NCI-H128 (cell line): Measurements from ENCODE around the gene C17orf78.
"Not testable (repeated sequence)": the region's sequence is repeated elsewhere in the genome, so short reads cannot be mapped to it uniquely, and the experiment has no call there.

ENCODE experiments used
- DNase-seq: peaks from one replicate; lab custom pipeline; 2025; ENCODE audit not compliant: unreplicated experiment; lab: John Stamatoyannopoulos, UW

Gene C17orf78

GRCh38 chr17:37385474-37385990 is 9.7 kb downstream of the C17orf78 start:
- no peak for DNase-seq

DNA sequence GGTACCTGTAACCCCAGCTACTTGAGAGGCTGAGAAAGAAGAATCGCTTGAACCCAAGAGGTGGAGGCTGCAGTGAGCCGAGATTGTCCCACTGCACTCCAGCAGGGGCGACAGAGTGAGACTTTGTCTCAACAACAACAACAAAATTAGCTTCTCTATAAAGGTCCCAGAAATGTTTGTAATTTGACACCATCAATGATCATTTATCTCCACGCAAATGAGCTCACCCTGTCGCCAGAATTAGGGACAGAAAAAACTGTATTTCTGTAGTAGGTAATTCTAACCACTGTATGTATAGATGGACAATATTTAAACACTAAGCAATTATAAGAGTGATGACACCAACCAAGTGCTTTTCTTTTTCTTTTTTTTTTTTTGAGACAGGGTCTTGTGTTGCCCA is 10.7 kb downstream of the C17orf78 start:
- DNase-seq: no peak

- DNase-seq: no peak
Measured at GRCh38 chr17:37388266-37388665, 12.5 kb downstream of the C17orf78 start.

DNA sequence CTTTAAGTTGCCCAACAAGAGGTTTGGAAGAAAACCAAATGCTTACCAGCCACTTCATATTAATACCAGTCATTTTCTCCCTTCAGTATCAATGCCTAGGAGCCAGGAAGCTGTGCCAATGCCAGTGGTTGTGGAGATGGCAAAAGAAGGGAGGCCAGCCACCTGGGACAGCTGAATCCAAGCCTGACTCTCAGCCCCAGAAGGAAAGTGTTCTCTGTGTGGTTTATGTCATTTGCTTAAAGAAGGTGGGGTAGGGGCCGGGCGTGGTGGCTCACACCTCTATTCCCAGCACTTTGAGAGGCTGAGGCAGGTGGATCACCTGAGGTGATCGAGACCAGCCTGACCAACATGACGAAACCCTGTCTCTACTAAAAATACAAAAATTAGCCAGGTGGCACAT is 13.4 kb downstream of the C17orf78 start:
- no peak for DNase-seq

- no peak for DNase-seq
Measured at GRCh38 chr17:37391146-37391545, 15.4 kb downstream of the C17orf78 start.

- no peak for DNase-seq
Measured at GRCh38 chr17:37392024-37392590, 16.3 kb downstream of the C17orf78 start.

DNA sequence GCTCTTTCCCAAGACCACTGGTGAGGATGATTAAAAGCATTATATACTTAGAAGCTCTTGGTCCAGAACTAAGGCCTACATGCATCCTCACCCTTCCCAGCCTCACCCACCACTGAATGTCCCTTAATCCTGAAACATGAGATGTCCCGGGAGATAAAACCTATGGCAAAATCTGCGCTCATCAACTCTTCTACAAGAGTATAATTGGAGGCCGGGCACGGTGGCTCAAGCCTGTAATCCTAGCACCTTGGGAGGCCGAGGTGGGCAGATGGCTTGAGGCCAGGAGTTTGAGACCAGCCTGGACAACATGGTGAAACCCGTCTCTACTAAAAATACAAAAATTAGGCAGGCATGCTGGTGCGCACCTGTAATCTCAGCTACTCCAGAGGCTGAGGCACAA is 17.6 kb downstream of the C17orf78 start:
- no peak for DNase-seq

- DNase-seq: no peak
Measured at GRCh38 chr17:37399265-37399803, 23.5 kb downstream of the C17orf78 start.

GRCh38 chr17:37400505-37400904 is 24.7 kb downstream of the C17orf78 start:
- no peak for DNase-seq

DNA sequence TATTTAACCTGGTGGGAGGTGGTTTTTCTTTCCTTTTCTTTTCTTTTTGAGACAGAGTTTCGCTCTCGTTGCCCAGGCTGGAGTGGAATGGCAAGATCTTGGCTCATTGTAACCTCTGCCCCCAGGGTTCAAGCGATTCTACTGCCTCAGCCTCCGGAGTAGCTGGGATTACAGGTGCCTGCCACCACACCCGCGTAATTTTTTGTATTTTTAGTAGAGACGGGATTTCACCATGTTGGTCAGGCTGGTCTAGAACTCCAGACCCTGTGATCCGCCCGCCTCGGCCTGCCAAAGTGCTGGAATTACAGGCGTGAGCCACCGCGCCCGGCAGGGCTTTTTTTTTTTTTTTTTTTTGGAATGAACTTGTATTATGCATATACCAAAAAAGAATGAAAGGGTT is 29.7 kb downstream of the C17orf78 start:
- DNase-seq: not testable (repeated sequence)

DNA sequence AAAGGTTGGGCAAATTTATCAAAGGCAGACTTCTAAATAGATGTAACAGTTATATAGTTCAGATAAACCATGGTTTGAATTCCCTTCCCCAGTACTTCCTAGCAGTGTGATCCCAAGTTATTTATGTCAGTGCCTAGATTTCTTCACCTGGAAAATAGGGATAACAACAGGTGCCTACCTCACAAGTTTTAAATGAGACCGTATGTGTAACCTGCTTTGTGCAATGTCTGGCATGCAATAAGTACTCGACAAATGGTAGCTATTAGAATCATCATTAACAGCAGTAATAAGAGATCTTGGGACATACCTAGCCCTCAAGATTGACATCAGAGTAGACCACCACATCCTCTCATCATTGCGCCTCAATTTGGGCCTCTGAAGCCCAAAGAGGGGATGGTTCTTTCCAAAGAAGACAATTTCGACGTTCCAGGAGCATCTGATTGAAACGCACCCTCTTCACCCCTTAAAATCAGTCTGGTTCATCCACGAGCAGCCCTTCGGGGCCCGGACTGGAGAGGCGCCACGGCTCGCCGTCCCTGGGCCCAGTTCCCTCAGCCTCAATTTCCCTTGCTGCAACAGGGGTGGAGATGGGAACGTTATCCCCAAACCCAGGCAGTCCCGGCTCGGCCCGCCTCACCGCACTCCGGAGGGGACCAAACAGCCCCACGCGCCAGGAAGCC is 30.3 kb downstream of the C17orf78 start:
- no peak for DNase-seq

DNA sequence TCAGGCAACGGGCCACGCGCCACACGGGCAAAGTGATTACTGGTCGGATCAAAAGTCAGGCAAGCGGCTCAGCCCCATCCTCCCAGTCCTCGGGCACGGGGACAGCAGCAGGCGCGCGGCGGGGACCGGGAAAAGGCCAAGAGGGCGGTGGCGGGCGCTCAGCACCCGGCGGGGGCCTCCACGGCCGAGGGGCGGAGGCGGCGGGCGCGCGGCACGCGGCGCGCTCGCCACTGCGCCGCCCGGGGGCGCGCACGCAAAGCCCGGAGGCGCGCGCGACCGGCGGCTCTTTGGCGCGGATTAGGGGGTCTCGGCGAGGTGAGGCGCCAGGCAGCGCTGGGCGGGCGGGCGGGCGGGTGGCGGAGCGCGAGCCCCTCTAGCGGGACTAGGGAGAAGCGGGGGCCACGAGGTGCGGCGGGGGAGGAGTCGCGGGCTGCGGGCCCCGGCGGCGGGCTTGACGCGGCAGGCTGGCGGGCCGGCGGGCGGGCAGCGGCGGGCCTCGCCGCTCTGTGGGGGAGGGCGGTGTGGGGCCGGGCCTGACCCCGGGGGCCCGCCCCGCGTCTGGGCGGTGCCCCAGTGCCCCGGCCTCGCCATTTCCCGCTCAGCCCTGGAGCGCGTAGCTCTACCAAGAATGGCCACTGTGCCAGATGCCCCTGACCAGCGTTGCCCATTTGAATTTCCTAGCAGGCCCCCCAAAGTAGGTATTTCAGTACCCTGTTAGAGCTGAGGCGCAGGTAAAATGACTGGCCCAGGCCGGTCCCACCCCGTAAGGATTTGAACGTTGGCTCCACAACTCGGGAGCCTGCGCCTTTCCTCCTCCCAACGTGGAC is 31.1 kb downstream of the C17orf78 start, which contains the start of the genes ACACA and TADA2A:
Gene ACACA (minus strand): TSS at position 202 of the 827 bp plus-strand sequence. CDS start 537 bp downstream, outside the sequence.
Gene TADA2A (plus strand): TSS at position 252 of the 827 bp plus-strand sequence. CDS start 4,480 bp downstream, outside the sequence.
- DNase-seq: peak; percentile 30

- not testable (repeated sequence) for DNase-seq
Measured at GRCh38 chr17:37408145-37408479, 32.3 kb downstream of the C17orf78 start.

DNA sequence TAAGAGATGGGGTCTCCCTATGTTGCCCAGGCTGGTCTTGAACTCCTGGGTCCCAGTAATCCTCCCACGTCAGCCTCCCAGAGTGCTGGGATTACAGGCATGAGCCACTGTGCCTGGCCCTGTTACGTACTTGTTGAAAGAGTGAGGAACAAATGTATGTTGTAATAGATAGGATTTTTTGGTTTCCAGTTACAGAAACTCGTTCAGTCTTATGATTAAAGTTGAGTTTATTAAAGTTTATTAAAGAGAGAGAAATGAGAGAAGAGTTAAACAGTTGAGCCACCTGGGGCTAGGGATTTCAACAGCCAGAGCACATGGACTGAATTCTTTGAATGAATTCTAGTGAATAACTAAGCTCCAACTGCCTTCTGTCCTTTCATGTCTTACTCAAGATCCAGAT is 34.6 kb downstream of the C17orf78 start:
- no peak for DNase-seq

DNA sequence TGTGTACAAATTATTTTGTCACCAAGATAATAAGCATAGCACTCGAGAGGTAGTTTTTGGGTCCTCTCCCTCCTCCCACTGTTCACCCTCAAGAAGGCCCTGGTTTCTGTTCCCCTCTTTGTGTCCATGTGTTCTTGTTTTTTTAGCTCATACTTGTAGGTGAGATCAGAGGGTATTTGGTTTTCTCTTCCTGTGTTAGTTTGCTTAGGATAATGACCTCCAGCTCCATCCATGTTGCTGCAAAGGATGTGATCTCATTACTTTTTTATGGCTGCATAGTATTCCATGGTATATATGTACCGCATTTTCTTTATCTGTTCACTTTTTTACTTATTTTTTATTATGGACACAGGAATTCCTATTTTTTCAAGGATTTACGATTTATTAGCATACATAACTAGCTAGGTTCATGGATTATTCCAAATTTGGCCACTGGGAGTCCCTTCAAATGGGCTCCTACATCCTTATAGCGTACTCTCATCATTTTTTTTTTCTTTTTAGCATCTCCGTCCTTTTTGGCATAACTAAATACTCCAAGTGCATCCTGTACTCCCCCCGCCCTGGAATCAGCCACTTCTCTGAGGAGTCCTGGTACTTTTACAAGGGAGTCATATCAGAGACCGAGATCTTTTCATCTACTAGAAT is 38.2 kb downstream of the C17orf78 start:
- DNase-seq: no peak

DNA sequence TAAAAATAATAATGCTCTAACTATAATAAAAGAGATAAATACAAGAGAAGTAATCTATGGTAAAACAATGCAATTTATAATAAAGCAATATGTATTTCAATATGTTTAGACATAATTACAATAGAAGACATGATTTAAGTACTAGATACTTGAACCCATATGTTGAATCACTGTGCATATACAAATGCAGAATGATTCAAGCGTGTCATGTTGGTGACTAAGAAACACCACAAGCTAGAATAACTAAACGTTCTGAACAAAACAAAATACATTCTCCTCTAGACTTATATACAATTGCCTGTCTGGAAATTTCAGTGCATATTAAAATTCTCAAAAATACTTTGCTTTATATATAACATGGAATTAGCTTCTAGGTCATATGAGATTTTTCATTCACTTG is 42.1 kb downstream of the C17orf78 start:
- DNase-seq: no peak

DNA sequence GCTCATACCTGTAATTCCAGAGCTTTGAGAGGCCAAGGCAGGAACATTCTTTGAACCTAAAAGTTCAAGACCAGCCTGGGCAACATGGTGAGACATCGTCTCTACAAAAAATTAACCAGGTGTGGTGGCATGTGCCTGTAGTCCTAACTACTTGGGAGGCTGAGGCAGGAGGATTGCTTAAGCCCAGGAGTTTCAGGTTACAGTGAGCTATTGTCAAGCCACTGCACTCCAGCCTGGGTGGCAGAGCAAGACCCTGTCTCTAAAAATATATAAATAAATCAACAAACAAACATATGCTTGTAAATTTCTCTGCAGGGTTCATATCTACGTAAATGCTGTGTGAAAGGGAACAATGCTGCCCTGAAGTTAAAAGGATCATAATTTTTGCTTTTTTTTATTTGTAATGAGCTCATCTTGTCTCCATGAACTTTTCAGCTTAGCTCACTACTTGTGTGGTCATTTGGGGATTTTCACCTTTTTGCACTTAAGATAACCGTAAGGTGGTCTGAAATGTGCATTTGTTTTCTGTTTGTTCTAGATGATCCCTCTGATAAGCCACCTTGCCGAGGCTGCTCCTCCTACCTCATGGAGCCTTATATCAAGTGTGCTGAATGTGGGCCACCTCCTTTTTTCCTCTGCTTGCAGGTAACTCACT is 47.3 kb downstream of the C17orf78 start:
- no peak for DNase-seq

GRCh38 chr17:37425268-37425667 is 49.5 kb downstream of the C17orf78 start:
- DNase-seq: no peak

DNA sequence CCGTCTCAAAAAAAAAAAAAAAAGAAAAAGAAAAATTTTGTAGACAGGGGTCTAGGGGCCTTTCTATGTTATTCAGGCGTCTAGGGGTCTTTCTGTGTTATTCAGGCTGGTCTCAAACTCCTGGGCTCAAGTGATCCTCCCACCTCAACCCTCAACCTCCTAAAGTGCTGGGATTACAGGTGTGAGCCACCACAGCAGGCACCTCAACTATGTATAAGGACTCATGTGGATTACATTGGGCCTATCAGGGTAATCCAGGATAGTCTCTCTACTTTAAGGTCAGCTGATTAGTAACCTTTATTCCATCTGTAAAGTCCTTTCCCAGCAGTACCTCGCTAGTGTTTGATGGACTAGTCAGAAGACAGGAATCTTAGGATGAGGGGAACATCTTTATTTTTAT is 53.3 kb downstream of the C17orf78 start:
- no peak for DNase-seq

GRCh38 chr17:37429453-37429852 is 53.7 kb downstream of the C17orf78 start:
- no peak for DNase-seq
